Endodermal cell (in vitro differentiated cells): ENCODE results near the gene KCNG2. TPM values are rescaled to one million over a fixed set of nuclear protein-coding genes. Genes with fewer than 3 reads are reported as not detected.

Experiments
- DNase-seq: peaks from one replicate; pipeline ENCODE4 v3.0.0-alpha.2; 2017
- H3K27ac ChIP-seq: 2 replicates; pipeline ENCODE4 v1.5.1; 2013; ENCODE audit warnings: mild to moderate bottlenecking, low read depth, low read length, moderate library complexity
- H3K27me3 ChIP-seq: 2 replicates; pipeline ENCODE4 v1.6.1; 2013; ENCODE audit warnings: mild to moderate bottlenecking, low read length, moderate library complexity; ENCODE audit not compliant: insufficient read depth, control insufficient read depth, poor library complexity, severe bottlenecking
- H3K36me3 ChIP-seq: 2 replicates; pipeline ENCODE4 v1.7.0; 2013; ENCODE audit warnings: mild to moderate bottlenecking, low read length, moderate library complexity; ENCODE audit not compliant: control insufficient read depth, insufficient read depth
- H3K4me1 ChIP-seq: one replicate; pipeline ENCODE4 v1.7.0; 2013; ENCODE audit warnings: low read length; ENCODE audit not compliant: control insufficient read depth, insufficient read depth
- H3K4me3 ChIP-seq: 2 replicates; pipeline ENCODE4 v1.5.1; 2013; ENCODE audit warnings: mild to moderate bottlenecking, low read length, moderate library complexity
- H3K9ac ChIP-seq: 2 replicates; pipeline ENCODE4 v1.6.1; 2013; ENCODE audit warnings: mild to moderate bottlenecking, low read length, moderate library complexity; ENCODE audit not compliant: poor library complexity, severe bottlenecking; ENCODE audit errors: extremely low read depth
- H3K9me3 ChIP-seq: 2 replicates; pipeline ENCODE4 v1.6.1; 2013; ENCODE audit warnings: mild to moderate bottlenecking, low read length, moderate library complexity; ENCODE audit not compliant: control insufficient read depth
- H3K27ac Mint-ChIP-seq: 2 replicates; pipeline ENCODE4 v1.8.0; 2020; ENCODE audit warnings: mixed read lengths
- H3K27me3 Mint-ChIP-seq: 2 replicates; pipeline ENCODE4 v1.8.0; 2021; ENCODE audit warnings: mild to moderate bottlenecking, mixed read lengths; ENCODE audit not compliant: insufficient read depth
- H3K36me3 Mint-ChIP-seq: 2 replicates; pipeline ENCODE4 v1.8.0; 2020; ENCODE audit warnings: low read depth, mixed read lengths
- H3K4me1 Mint-ChIP-seq: 2 replicates; pipeline ENCODE4 v1.8.0; 2020; ENCODE audit warnings: mixed read lengths
- H3K4me3 Mint-ChIP-seq: 2 replicates; pipeline ENCODE4 v1.8.0; 2020; ENCODE audit warnings: mild to moderate bottlenecking, moderate library complexity, mixed read lengths
- H3K9me3 Mint-ChIP-seq: 2 replicates; pipeline ENCODE4 v1.8.0; 2020; ENCODE audit warnings: mild to moderate bottlenecking, mixed read lengths
- WGBS, 2 experiments: methylation state at CpG; one replicate each; pipeline versions ENCODE4 v1.1.5 to v1.1.7; 2013; ENCODE audit warnings: missing lambda C conversion rate in 2 of 2, mixed read lengths in 1 of 2; ENCODE audit not compliant: insufficient coverage in 1 of 2, insufficient read length in 1 of 2; 5-methylcytosine and 5-hydroxymethylcytosine counted together
- total RNA-seq, 2 donors: library from RNA; stranded (reverse); fragmentation: NEBNext Ultra II Directional in 1 of 2; extraction: Animal tissue kit (Norgen Biotek cat#: 25700) in 1 of 2; gene quantifications; 2 replicates in 1 of 2; 3 replicates in 1 of 2; pipeline ENCODE4 v1.2.1, GENCODE V29; 2021
- TF ChIP-seq, protein P1 (sequence below): fragments of 200-600 bp; sonication (generic); conservative IDR thresholded peaks from 2 replicates; pipeline ENCODE4 v1.5.0; 2021; ENCODE audit warnings: antibody characterized with exemption, mild to moderate bottlenecking

KCNG2 gene
- total RNA-seq, 2 donors from 2014 or later: not detected

DNA sequence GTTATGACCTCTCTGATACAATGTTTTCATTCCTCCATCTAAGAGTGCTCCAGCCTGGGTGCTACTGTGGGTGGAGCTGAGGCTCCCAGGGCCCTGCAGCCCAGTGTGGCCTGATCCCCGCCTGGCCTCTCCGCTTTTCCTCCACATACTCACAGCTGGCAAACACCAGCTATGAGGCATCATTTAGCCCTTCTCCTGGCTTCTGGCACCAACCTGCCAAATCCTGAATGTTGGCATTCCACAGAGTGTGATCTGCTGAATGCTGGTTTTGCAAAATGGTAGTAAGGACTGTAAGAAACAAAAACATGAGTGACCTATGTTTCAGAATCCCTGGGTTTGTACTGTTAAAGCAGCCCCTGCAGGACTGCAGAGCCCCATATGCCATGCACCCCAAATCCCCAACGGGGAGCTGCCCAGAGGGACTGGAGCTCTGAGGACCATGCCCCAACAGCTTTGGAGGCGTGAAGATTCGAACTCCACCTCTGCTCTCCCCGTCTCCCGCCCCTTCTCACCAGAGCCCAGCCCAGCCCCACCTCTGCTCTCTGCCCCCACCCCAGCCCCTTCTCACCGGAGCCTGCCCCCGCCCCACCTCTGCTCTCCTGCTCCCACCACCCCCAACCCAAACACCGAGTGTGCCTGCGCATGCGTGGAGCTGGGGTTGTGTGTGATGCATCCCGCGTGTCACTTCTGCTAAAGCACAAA, 149.5 kb downstream of the KCNG2 start:
- peaks cover 20% of the 10 kb centered on the region for H3K4me1 Mint-ChIP-seq
- no peak overlapping the region for H3K4me3 ChIP-seq
- TF ChIP-seq, protein P1, sequence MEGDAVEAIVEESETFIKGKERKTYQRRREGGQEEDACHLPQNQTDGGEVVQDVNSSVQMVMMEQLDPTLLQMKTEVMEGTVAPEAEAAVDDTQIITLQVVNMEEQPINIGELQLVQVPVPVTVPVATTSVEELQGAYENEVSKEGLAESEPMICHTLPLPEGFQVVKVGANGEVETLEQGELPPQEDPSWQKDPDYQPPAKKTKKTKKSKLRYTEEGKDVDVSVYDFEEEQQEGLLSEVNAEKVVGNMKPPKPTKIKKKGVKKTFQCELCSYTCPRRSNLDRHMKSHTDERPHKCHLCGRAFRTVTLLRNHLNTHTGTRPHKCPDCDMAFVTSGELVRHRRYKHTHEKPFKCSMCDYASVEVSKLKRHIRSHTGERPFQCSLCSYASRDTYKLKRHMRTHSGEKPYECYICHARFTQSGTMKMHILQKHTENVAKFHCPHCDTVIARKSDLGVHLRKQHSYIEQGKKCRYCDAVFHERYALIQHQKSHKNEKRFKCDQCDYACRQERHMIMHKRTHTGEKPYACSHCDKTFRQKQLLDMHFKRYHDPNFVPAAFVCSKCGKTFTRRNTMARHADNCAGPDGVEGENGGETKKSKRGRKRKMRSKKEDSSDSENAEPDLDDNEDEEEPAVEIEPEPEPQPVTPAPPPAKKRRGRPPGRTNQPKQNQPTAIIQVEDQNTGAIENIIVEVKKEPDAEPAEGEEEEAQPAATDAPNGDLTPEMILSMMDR: no peak
- H3K27ac ChIP-seq: no peak overlapping the region
- no peak overlapping the region for H3K4me3 Mint-ChIP-seq
- no peak overlapping the region for H3K27ac Mint-ChIP-seq
- H3K9me3 ChIP-seq: no peaks in the 10 kb centered on the region
- no peaks in the 10 kb centered on the region for H3K9me3 Mint-ChIP-seq
- H3K27me3 Mint-ChIP-seq: peaks cover 30% of the 10 kb centered on the region
- peaks cover 11% of the 10 kb centered on the region for H3K4me1 ChIP-seq
- H3K9ac ChIP-seq: no peak overlapping the region
- WGBS, 2 experiments: 92 to 97% methylated on average over 2 to 12 of the region's 14 CpGs
- peaks cover 25% of the 10 kb centered on the region for H3K36me3 Mint-ChIP-seq
- peaks cover 19% of the 10 kb centered on the region for H3K36me3 ChIP-seq
- H3K27me3 ChIP-seq: peaks cover 5% of the 10 kb centered on the region
- DNase-seq: peak; percentile 30

DNA sequence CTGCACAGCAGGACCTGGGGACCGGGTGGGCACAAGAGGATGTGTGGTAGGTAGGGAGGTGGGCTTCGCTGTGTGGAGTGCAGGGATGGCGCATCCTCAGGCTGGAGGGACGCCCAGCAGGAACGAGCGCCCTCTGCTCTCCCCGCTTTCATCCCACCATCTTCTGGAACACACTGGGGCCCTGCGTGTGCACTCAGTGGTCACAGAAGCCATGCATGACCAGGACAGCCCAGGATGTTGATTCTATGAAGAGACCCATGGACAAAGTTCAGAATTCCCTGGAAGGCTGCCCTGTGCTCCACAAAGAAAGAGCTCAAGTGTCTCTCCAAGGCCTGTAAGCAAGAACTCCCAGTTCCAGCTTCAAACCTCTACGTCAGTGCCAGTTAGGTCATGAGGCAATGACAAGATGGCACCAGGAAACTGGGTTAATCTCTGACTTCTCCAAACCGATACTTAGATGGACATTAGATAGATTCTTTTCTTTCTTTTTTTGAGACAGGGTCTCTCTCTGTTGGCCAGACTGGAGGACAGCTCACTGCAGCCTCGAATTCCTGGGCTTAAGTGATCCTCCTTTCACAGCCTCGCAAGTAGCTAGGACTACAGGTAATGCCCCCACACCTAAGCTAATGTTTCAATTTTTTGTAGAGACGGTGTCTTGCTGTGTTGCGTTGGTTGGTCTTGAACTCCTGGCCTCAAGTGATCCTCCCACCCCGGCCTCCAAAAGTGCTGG, 150.3 kb downstream of the KCNG2 start:
- DNase-seq: peak; percentile 26
- Mint-ChIP-seq H3K9me3 (no peaks in the 10 kb centered on the region), H3K27me3 (peaks cover 38% of the 10 kb centered on the region), H3K4me1 (peaks cover 16% of the 10 kb centered on the region), H3K27ac (no peak overlapping the region), H3K4me3 (no peak overlapping the region), H3K36me3 (peaks cover 19% of the 10 kb centered on the region)
- Histone ChIP-seq H3K4me1 (peaks cover 9% of the 10 kb centered on the region), H3K9me3 (no peaks in the 10 kb centered on the region), H3K27ac (no peak overlapping the region), H3K36me3 (peaks cover 11% of the 10 kb centered on the region), H3K4me3 (no peak overlapping the region), H3K27me3 (peaks cover 13% of the 10 kb centered on the region), H3K9ac (no peak overlapping the region)
- TF ChIP-seq, protein P1: no peak
- WGBS, 2 experiments: 88 to 94% methylated on average over 12 to 15 of the region's 15 CpGs

DNA sequence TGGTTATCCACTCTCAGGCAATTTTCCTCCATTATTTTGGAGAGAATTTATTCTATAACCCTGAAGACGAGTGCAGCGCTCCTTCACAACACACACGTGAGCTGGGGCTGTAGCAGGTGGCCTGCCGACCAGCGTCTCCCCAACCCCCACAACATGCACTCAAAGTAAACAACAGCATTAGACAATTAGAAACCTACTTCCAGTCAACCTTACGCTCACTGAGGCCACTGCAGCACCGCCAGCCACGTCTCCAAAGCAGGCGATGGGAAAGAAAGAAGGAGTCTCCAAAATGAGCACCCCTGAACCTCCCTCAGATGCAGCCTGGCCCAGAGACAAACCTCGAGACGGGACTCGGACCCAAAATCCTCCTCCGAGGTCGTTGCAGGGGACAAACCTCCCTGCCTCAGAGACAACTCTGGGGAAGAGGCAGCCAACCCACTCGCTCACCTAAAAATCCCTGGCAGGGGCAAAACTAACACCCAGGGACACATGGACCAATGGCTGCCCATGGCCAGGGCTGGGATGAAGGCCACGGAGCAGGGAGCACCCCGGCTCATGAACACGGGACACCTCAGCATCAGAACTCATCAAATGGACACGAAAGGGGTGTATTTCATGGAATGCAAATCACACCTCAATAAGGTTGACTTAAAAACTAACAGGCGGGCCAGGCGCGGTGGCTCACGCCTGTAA, 151.1 kb downstream of the KCNG2 start:
- H3K9me3 Mint-ChIP-seq: no peaks in the 10 kb centered on the region
- H3K4me3 ChIP-seq: no peak overlapping the region
- H3K9ac ChIP-seq: no peak overlapping the region
- peaks cover 11% of the 10 kb centered on the region for H3K36me3 ChIP-seq
- H3K27ac ChIP-seq: no peak overlapping the region
- TF ChIP-seq, protein P1: no peak
- peaks cover 46% of the 10 kb centered on the region for H3K27me3 Mint-ChIP-seq
- peak; percentile 23 for DNase-seq
- 91 to 97% methylated on average over 13 to 23 of the region's 23 CpGs for WGBS, 2 experiments
- peaks cover 15% of the 10 kb centered on the region for H3K27me3 ChIP-seq
- no peaks in the 10 kb centered on the region for H3K9me3 ChIP-seq
- no peak overlapping the region for H3K4me3 Mint-ChIP-seq
- peaks cover 16% of the 10 kb centered on the region for H3K4me1 Mint-ChIP-seq
- H3K36me3 Mint-ChIP-seq: peaks cover 19% of the 10 kb centered on the region
- H3K4me1 ChIP-seq: peaks cover 3% of the 10 kb centered on the region
- no peak overlapping the region for H3K27ac Mint-ChIP-seq

Other genes starting within 250 kb of the KCNG2 start
- gene CTDP1, start 118.1 kb upstream of the KCNG2 start, total RNA-seq: 10 to 100 TPM; 29.8 to 35.6 TPM
- 10 to 100 TPM; 30.3 to 32.4 TPM for gene SLC66A2, start 153.7 kb downstream of the KCNG2 start, total RNA-seq
- 1 to 10 TPM; 2.6 to 2.7 TPM for gene HSBP1L1, start 166.7 kb downstream of the KCNG2 start, total RNA-seq
- 100 to 1,000 TPM; 117 to 138 TPM for gene TXNL4A, start 190.6 kb downstream of the KCNG2 start, total RNA-seq
- 10 to 100 TPM; 16.6 to 27.6 TPM for gene RBFA, start 236.5 kb downstream of the KCNG2 start, total RNA-seq